Heart left ventricle (tissue), 16 donors: ENCODE results near the gene ZNF185. TPM values are rescaled to one million over a fixed set of nuclear protein-coding genes. Genes with fewer than 3 reads are reported as not detected.
A peak's percentile ranks its signal among the peaks of the same experiment; 100 is the strongest.
"Not testable (repeated sequence)": the region's sequence is repeated elsewhere in the genome, so short reads cannot be mapped to it uniquely, and the experiment has no call there.

Experiments
- ATAC-seq, 4 donors: fragments of 200-7000 bp; cut with Tn5 transposase; one replicate each; pipeline ENCODE4 v1.9.1; 2020 to 2022; ENCODE audit warnings: moderate library complexity in 4 of 4, mild to moderate bottlenecking in 3 of 4, moderate number of reproducible peaks in 1 of 4
- DNase-seq, 5 donors: peaks; one replicate each; pipeline ENCODE4 v3.0.0-alpha.2; 2020
- H3K27ac ChIP-seq, 12 donors: fragments of 200-600 bp; sonication (generic) in 4 of 12; one replicate each; pipeline versions ENCODE4 v1.5.0 to v1.8.0; 2016 to 2022; ENCODE audit warnings: mild to moderate bottlenecking in 2 of 12
- H3K27me3 ChIP-seq, 9 donors: fragments of 200-600 bp; sonication (generic) in 2 of 9; one replicate each; pipeline versions ENCODE4 v1.5.1 to v1.8.0; 2016 to 2022; ENCODE audit warnings: mild to moderate bottlenecking in 3 of 9
- H3K36me3 ChIP-seq, 9 donors: fragments of 200-600 bp; sonication (generic) in 2 of 9; one replicate each; pipeline versions ENCODE4 v1.5.0 to v1.8.0; 2018 to 2022; ENCODE audit warnings: mild to moderate bottlenecking in 2 of 9
- H3K4me1 ChIP-seq, 12 donors: fragments of 200-600 bp; sonication (generic) in 4 of 12; one replicate each; pipeline versions ENCODE4 v1.5.0 to v1.8.0; 2016 to 2022; ENCODE audit warnings: mild to moderate bottlenecking in 3 of 12
- H3K4me3 ChIP-seq, 12 donors: fragments of 200-600 bp; sonication (generic) in 4 of 12; one replicate each; pipeline versions ENCODE4 v1.5.0 to v1.8.0; 2017 to 2022; ENCODE audit warnings: mild to moderate bottlenecking in 9 of 12, moderate library complexity in 4 of 12
- H3K9me3 ChIP-seq, 12 donors: fragments of 200-600 bp; sonication (generic) in 4 of 12; one replicate each; pipeline versions ENCODE4 v1.5.0 to v1.8.0; 2016 to 2022; ENCODE audit warnings: mild to moderate bottlenecking in 1 of 12
- CTCF ChIP-seq, 12 donors: fragments of 200-600 bp; sonication (generic) in 4 of 12; IDR thresholded peaks; one replicate each; pipeline versions ENCODE4 v1.5.0 to v1.8.0; 2018 to 2022; ENCODE audit warnings: antibody characterized with exemption in 12 of 12, mild to moderate bottlenecking in 5 of 12
- POLR2A ChIP-seq, 2 donors: fragments of 450-650 bp; IDR thresholded peaks; one replicate each; pipeline ENCODE4 v1.6.1; 2017; ENCODE audit warnings: antibody characterized with exemption in 2 of 2, mild to moderate bottlenecking in 2 of 2, moderate library complexity in 2 of 2
- WGBS, 4 donors: extraction: QIAGEN DNeasy Blood & Tissue Kit in 2 of 4; methylation state at CpG; one replicate each; pipeline versions ENCODE4 v1.1.5 to v1.1.7; 2013 to 2018; 5-methylcytosine and 5-hydroxymethylcytosine counted together
- intact Hi-C, 10 donors: fragments of 100-400 bp; cut with DNase I; formaldehyde crosslinking; loops; one replicate each; pipeline versions ENCODE4 v1.11.1 to v1.14.2; 2022
- polyA plus RNA-seq, 2 donors: library from polyadenylated mRNA; stranded (reverse); fragments of 200-250 nt; gene quantifications; one replicate each; pipeline ENCODE4 v1.2.3, GENCODE V29; 2013
- total RNA-seq, 9 donors: library from RNA; depleted of rRNA in 2 of 9; stranded (reverse); fragments of >200 nt in 2 of 9; fragmentation: NEBNext Ultra II Directional in 3 of 9; extraction: Animal tissue kit (Norgen Biotek cat#: 25700) in 3 of 9; gene quantifications; one replicate each; pipeline versions ENCODE4 v1.1.0 to v1.2.4, GENCODE V29; 2016 to 2023
- donor health status: ischemic (EF 13 %, LVEDD 7.1; RV severe dilation, severe dysfunction).
- donor health status: healthy with polysubstance abuse.
- donor health status: DM: no; HTN: yes; CAD: no.
- donor health status: DM: no; HTN: no; CAD: no.
- donor health status: ischemic (EF 25% LVEDD 6.9; RV normal size, moderate dysfunction).
- donor health status: ischemic (EF 25% LVEDD 5.7; RV mildly dilated, moderate dysfunction).
- donor health status: healthy.
- donor health status: DM: yes; HTN: yes; CAD: no.
- donor health status: ischemic (EF 35%, LVEDD 5.7; RV mildly dilated, moderate dysfunction).
- donor health status: nonischemic (EF 11% LVEDD 7.7; RV severe dilation, severe dysfunction).
- donor health status: DM: yes; HTN: yes; CAD: no.
- donor health status: PGD.
- donor health status: ischemic (EF 29% LVEDD 5.4; RV normal size, mild dysfunction).
- donor health status: nonischemic (EF 23%, LVEDD 6.1; RV moderate dilation, normal function).

ZNF185 gene
- total and polyA plus RNA-seq, 11 donors = 0.42 to 7.4 (median 1.8) TPM

GRCh38 chrX:152905081-152905420, 7.2 kb downstream of the ZNF185 start:
- TF ChIP-seq POLR2A (IDR thresholded peaks at IDR 0.05) (no peak), CTCF (IDR thresholded peaks at IDR 0.05) (no peak)
- Histone ChIP-seq H3K27me3 (peaks cover 0 to 10% (median 0%) of the 10 kb centered on the region in 9 donors), H3K36me3 (no peaks in the 10 kb centered on the region), H3K27ac (no peak overlapping the region), H3K4me1 (no peaks in the 10 kb centered on the region), H3K9me3 (no peaks in the 10 kb centered on the region), H3K4me3 (no peak overlapping the region)
- WGBS, 4 donors = 65 to 74% (median 74%) methylated on average over 6 to 8 of the region's 8 CpGs
- no peak for DNase-seq
- ATAC-seq = peak in 1 of 4 donors; percentile 41
- intact Hi-C loops = no loop called here

GRCh38 chrX:152907084-152907651, 9.3 kb downstream of the ZNF185 start:
- intact Hi-C loops = no loop called here
- ATAC-seq (no peak), DNase-seq (no peak)
- no peaks in the 10 kb centered on the region for H3K36me3 ChIP-seq
- peaks cover 0 to 5% (median 0%) of the 10 kb centered on the region in 9 donors for H3K27me3 ChIP-seq
- H3K4me3 ChIP-seq = no peak overlapping the region
- H3K27ac ChIP-seq = no peak overlapping the region
- no peak for TF ChIP-seq POLR2A (IDR thresholded peaks at IDR 0.05)
- TF ChIP-seq CTCF (IDR thresholded peaks at IDR 0.05) = no peak
- WGBS, 4 donors = 57 to 73% (median 66%) methylated on average over 16 to 17 of the region's 17 CpGs
- H3K4me1 ChIP-seq = no peaks in the 10 kb centered on the region
- no peaks in the 10 kb centered on the region for H3K9me3 ChIP-seq

- no peaks in the 10 kb centered on the region for H3K9me3 ChIP-seq
- TF ChIP-seq CTCF (IDR thresholded peaks at IDR 0.05) (no peak), POLR2A (IDR thresholded peaks at IDR 0.05) (no peak)
- H3K4me1 ChIP-seq = no peaks in the 10 kb centered on the region
- no peak overlapping the region for H3K4me3 ChIP-seq
- ATAC-seq (no peak), DNase-seq (no peak)
- H3K27ac ChIP-seq = no peak overlapping the region
- peaks cover 0 to 5% (median 0%) of the 10 kb centered on the region in 9 donors for H3K27me3 ChIP-seq
- intact Hi-C loops = no loop called here
- WGBS, 4 donors = 80 to 93% (median 89%) methylated on average over 6 to 14 of the region's 14 CpGs
- H3K36me3 ChIP-seq = no peaks in the 10 kb centered on the region
Observed at GRCh38 chrX:152908486-152908885, 10.6 kb downstream of the ZNF185 start.

- H3K9me3 ChIP-seq, H3K27ac ChIP-seq, H3K36me3 ChIP-seq, H3K4me3 ChIP-seq, ATAC-seq, H3K4me1 ChIP-seq, H3K27me3 ChIP-seq, intact Hi-C loops: not testable (repeated sequence)
- peak in 1 of 5 donors; percentile 2 for DNase-seq
- WGBS, 4 donors = 86 to 96% (median 91%) methylated on average over 7 of the region's 7 CpGs
Observed at GRCh38 chrX:152910018-152910417, 12.2 kb downstream of the ZNF185 start.

GRCh38 chrX:152912106-152912505, 14.2 kb downstream of the ZNF185 start:
- intact Hi-C loops = no loop called here
- DNase-seq (peak in 1 of 5 donors; percentile 9), ATAC-seq (no peak)
- Histone ChIP-seq H3K36me3 (no peaks in the 10 kb centered on the region), H3K9me3 (no peaks in the 10 kb centered on the region), H3K4me1 (no peaks in the 10 kb centered on the region), H3K27ac (no peak overlapping the region), H3K27me3 (peaks cover 0 to 2% (median 0%) of the 10 kb centered on the region in 9 donors), H3K4me3 (no peak overlapping the region)
- no peak for TF ChIP-seq POLR2A (IDR thresholded peaks at IDR 0.05)
- TF ChIP-seq CTCF (IDR thresholded peaks at IDR 0.05) = no peak
- 57 to 67% (median 59%) methylated on average over 4 of the region's 4 CpGs for WGBS, 4 donors
